H1 (cell line): ENCODE measurements around the gene LIF. TPM values are rescaled to one million over a fixed set of nuclear protein-coding genes. Genes with fewer than 3 reads are reported as not detected.

Experiments
- YY1 ChIP-seq: IDR thresholded peaks from 2 replicates; pipeline ENCODE4 v1.6.1; 2011; ENCODE audit warnings: low read depth, mild to moderate bottlenecking, low read length
- polyA plus RNA-seq, 7 experiments: library from polyadenylated mRNA; depleted of rRNA in 3 of 7; stranded (reverse) in 5 of 7; unstranded in 2 of 7; fragments of >200 nt in 5 of 7; fragments of 200-250 nt in 2 of 7; gene quantifications; 1 replicate in 5 of 7; 2 replicates in 1 of 7; 4 replicates in 1 of 7; pipeline versions ENCODE4 v1.2.1 to v1.2.3, GENCODE V29; 2011 to 2013; ENCODE audit warnings: missing spikeins in 2 of 7, mixed read lengths in 2 of 7
- total RNA-seq: library from RNA; stranded (reverse); fragmentation: NEBNext Ultra II Directional; extraction: Animal tissue kit (Norgen Biotek cat#: 25700); gene quantifications from 2 replicates; pipeline ENCODE4 v1.2.1, GENCODE V29; 2021
- TF ChIP-seq, protein P1 (sequence below): fragments of 300-600 bp; sonication (generic); IDR thresholded peaks from 2 replicates; pipeline ENCODE4 v1.7.1; 2012; ENCODE audit warnings: low read length, moderate library complexity, mild to moderate bottlenecking, inconsistent platforms; ENCODE audit not compliant: insufficient replicate concordance

LIF gene
- total and polyA plus RNA-seq, 2 of the 8 experiments (the other 6 are each of a cell fraction or from before 2014, with no cell fraction given) = 3.3 to 3.5 TPM

DNA sequence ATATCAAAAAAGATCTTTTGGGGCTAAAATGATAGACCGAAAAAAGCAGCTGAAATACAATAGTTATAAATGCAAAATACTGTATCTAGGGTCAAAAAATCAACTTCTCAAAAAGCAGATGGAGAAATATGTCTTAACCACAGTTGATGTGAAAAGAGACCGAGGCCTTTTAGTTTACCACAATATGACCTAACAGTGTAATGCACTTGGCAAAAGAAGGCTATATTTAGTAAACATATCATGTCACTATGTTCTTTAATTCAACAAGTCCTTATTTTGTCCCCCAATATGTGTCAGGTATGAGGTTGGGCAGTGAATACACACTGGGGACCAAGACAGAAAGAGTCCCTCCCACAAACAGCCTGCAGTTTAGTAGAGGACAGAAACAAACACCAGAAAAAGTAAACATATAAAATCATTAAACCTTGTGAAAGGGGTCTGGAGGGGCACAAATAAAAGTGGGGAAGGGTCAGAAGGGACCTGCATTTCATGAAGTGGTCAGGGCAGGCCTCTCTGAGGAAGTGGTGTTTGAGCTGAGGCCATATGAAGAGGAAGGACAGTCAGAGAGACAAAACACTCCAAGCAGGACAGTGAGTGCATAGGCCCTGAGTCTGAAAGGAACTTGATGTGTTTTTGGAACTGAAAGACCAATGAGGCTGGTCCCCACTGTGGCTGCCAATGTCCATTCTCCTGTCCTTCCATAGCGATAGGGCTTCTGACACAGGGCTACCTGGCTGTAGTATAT lies 53.4 kb downstream of the LIF start (continued):
- TF ChIP-seq, protein P1, sequence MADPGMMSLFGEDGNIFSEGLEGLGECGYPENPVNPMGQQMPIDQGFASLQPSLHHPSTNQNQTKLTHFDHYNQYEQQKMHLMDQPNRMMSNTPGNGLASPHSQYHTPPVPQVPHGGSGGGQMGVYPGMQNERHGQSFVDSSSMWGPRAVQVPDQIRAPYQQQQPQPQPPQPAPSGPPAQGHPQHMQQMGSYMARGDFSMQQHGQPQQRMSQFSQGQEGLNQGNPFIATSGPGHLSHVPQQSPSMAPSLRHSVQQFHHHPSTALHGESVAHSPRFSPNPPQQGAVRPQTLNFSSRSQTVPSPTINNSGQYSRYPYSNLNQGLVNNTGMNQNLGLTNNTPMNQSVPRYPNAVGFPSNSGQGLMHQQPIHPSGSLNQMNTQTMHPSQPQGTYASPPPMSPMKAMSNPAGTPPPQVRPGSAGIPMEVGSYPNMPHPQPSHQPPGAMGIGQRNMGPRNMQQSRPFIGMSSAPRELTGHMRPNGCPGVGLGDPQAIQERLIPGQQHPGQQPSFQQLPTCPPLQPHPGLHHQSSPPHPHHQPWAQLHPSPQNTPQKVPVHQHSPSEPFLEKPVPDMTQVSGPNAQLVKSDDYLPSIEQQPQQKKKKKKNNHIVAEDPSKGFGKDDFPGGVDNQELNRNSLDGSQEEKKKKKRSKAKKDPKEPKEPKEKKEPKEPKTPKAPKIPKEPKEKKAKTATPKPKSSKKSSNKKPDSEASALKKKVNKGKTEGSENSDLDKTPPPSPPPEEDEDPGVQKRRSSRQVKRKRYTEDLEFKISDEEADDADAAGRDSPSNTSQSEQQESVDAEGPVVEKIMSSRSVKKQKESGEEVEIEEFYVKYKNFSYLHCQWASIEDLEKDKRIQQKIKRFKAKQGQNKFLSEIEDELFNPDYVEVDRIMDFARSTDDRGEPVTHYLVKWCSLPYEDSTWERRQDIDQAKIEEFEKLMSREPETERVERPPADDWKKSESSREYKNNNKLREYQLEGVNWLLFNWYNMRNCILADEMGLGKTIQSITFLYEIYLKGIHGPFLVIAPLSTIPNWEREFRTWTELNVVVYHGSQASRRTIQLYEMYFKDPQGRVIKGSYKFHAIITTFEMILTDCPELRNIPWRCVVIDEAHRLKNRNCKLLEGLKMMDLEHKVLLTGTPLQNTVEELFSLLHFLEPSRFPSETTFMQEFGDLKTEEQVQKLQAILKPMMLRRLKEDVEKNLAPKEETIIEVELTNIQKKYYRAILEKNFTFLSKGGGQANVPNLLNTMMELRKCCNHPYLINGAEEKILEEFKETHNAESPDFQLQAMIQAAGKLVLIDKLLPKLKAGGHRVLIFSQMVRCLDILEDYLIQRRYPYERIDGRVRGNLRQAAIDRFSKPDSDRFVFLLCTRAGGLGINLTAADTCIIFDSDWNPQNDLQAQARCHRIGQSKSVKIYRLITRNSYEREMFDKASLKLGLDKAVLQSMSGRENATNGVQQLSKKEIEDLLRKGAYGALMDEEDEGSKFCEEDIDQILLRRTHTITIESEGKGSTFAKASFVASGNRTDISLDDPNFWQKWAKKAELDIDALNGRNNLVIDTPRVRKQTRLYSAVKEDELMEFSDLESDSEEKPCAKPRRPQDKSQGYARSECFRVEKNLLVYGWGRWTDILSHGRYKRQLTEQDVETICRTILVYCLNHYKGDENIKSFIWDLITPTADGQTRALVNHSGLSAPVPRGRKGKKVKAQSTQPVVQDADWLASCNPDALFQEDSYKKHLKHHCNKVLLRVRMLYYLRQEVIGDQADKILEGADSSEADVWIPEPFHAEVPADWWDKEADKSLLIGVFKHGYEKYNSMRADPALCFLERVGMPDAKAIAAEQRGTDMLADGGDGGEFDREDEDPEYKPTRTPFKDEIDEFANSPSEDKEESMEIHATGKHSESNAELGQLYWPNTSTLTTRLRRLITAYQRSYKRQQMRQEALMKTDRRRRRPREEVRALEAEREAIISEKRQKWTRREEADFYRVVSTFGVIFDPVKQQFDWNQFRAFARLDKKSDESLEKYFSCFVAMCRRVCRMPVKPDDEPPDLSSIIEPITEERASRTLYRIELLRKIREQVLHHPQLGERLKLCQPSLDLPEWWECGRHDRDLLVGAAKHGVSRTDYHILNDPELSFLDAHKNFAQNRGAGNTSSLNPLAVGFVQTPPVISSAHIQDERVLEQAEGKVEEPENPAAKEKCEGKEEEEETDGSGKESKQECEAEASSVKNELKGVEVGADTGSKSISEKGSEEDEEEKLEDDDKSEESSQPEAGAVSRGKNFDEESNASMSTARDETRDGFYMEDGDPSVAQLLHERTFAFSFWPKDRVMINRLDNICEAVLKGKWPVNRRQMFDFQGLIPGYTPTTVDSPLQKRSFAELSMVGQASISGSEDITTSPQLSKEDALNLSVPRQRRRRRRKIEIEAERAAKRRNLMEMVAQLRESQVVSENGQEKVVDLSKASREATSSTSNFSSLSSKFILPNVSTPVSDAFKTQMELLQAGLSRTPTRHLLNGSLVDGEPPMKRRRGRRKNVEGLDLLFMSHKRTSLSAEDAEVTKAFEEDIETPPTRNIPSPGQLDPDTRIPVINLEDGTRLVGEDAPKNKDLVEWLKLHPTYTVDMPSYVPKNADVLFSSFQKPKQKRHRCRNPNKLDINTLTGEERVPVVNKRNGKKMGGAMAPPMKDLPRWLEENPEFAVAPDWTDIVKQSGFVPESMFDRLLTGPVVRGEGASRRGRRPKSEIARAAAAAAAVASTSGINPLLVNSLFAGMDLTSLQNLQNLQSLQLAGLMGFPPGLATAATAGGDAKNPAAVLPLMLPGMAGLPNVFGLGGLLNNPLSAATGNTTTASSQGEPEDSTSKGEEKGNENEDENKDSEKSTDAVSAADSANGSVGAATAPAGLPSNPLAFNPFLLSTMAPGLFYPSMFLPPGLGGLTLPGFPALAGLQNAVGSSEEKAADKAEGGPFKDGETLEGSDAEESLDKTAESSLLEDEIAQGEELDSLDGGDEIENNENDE = no peak
- TF ChIP-seq YY1 = no peak
